Mucosa of descending colon (tissue), 3 donors: ENCODE data around the gene CHRND. TPM values are rescaled to one million over a fixed set of nuclear protein-coding genes. Genes with fewer than 3 reads are reported as not detected.

ENCODE experiments used
- ATAC-seq: fragments of 200-7000 bp; cut with Tn5 transposase; one replicate; pipeline ENCODE4 v1.9.1; 2020; ENCODE audit warnings: mild to moderate bottlenecking, moderate library complexity
- DNase-seq, 3 donors: peaks; one replicate each; pipeline ENCODE4 v3.0.0-alpha.2; 2020
- H3K36me3 ChIP-seq: fragments of 200-600 bp; one replicate; pipeline ENCODE4 v1.8.0; 2021; ENCODE audit warnings: low read depth, mild to moderate bottlenecking
- H3K4me1 ChIP-seq: fragments of 200-600 bp; one replicate; pipeline ENCODE4 v1.8.0; 2021; ENCODE audit warnings: low read depth, mild to moderate bottlenecking
- H3K4me3 ChIP-seq: fragments of 200-600 bp; one replicate; pipeline ENCODE4 v1.8.0; 2021; ENCODE audit warnings: mild to moderate bottlenecking
- H3K9me3 ChIP-seq: fragments of 200-600 bp; one replicate; pipeline ENCODE4 v1.8.0; 2021; ENCODE audit warnings: mild to moderate bottlenecking
- intact Hi-C, 2 donors: fragments of 100-400 bp; cut with DNase I in 1 of 2; cut with micrococcal nuclease in 1 of 2; formaldehyde crosslinking; loops; one replicate each; pipeline versions ENCODE4 v1.11.0 to v1.11.1; 2022; cut with DNase I, micrococcal nuclease
- total RNA-seq, 3 donors: library from RNA; stranded (reverse); fragmentation: NEBNext Ultra II Directional in 2 of 3; extraction: Animal tissue kit (Norgen Biotek cat#: 25700) in 2 of 3; gene quantifications; one replicate each; pipeline versions ENCODE4 v1.2.1 to v1.2.4, GENCODE V29; 2021 to 2023
- TF ChIP-seq, protein P1 (sequence below): fragments of 200-600 bp; IDR thresholded peaks from one replicate; pipeline ENCODE4 v1.8.0; 2022; ENCODE audit warnings: antibody characterized with exemption, mild to moderate bottlenecking
- donor health status: DM: no; HTN: no; CAD: no; lungs with moderate emphysema.
- donor health status: DM: no; HTN: no; CAD: no.
- donor health status: DM: no; HTN: yes; CAD: no.

Gene CHRND
- total RNA-seq, 3 donors from 2014 or later = not detected

GRCh38 chr2:232480201-232481190 is 45.5 kb upstream of the CHRND start:
- TF ChIP-seq, protein P1, sequence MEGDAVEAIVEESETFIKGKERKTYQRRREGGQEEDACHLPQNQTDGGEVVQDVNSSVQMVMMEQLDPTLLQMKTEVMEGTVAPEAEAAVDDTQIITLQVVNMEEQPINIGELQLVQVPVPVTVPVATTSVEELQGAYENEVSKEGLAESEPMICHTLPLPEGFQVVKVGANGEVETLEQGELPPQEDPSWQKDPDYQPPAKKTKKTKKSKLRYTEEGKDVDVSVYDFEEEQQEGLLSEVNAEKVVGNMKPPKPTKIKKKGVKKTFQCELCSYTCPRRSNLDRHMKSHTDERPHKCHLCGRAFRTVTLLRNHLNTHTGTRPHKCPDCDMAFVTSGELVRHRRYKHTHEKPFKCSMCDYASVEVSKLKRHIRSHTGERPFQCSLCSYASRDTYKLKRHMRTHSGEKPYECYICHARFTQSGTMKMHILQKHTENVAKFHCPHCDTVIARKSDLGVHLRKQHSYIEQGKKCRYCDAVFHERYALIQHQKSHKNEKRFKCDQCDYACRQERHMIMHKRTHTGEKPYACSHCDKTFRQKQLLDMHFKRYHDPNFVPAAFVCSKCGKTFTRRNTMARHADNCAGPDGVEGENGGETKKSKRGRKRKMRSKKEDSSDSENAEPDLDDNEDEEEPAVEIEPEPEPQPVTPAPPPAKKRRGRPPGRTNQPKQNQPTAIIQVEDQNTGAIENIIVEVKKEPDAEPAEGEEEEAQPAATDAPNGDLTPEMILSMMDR = no peak
- Histone ChIP-seq H3K9me3 (no peaks in the 10 kb centered on the region), H3K36me3 (no peaks in the 10 kb centered on the region), H3K4me1 (no peaks in the 10 kb centered on the region), H3K4me3 (no peak overlapping the region)
- ATAC-seq = no peak
- peak in 1 of 3 donors; percentile 13 for DNase-seq
- intact Hi-C loops = no loop called here

- TF ChIP-seq, protein P1 = no peak
- ATAC-seq (no peak), DNase-seq (peak in 2 of 3 donors; percentile 9 to 37)
- no peaks in the 10 kb centered on the region for H3K4me1 ChIP-seq
- H3K4me3 ChIP-seq = no peak overlapping the region
- intact Hi-C loops = no loop called here
- H3K36me3 ChIP-seq = no peaks in the 10 kb centered on the region
- H3K9me3 ChIP-seq = no peaks in the 10 kb centered on the region
Measured at GRCh38 chr2:232481322-232482140, 44.4 kb upstream of the CHRND start.

DNA sequence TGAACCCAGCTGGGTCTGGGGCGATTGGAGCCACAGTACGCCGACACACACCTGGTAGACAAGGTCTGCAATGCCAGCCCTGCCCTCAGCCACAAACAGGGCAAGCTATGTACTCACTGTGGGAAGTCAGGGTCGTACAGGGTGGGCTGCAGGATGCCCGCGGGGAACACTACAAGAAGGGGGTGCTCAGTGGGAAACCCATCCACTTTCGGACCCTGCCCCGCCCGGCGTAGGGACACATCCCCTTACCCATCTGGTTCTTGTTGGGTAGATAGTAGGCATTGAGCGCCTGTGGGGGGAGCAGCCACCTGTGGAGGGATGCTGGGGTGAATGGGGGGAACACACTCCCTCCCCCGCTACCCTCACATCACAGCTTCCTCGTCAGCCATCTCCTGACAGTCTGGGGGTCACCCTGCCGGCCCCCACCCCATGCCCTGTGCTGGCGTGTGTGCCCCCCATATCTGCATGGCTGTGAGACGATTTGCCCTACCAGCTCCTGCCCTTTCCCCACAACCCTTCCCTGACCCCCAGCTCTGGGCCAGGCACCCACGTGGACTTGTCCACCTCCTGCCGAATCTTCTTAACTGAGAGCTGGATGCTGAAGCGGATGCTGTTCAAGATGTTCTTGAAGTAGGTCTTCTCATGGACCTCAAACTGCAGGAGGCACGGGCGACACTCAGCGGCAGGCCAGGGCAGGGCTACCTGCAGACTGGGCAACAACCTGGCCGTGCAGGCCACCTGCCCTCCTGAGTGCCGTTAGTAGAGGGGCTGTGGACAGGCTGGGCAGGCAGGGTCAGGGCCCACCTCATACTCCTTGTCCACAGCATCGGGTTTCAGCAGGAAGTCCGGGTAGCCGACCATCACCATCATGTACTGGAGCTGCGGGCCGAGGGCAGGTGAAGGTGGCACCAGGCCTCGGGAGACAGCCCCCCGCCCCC is 43.4 kb upstream of the CHRND start:
- no peak for ATAC-seq
- DNase-seq = peak in 2 of 3 donors; percentile 12 to 36
- Histone ChIP-seq H3K4me3 (no peak overlapping the region), H3K36me3 (no peaks in the 10 kb centered on the region), H3K9me3 (no peaks in the 10 kb centered on the region), H3K4me1 (peaks cover 5% of the 10 kb centered on the region)
- TF ChIP-seq, protein P1 = no peak
- intact Hi-C loops = no loop called here

GRCh38 chr2:232483311-232483922 is 42.5 kb upstream of the CHRND start:
- DNase-seq (peak in 1 of 3 donors; percentile 5), ATAC-seq (no peak)
- Histone ChIP-seq H3K4me3 (no peak overlapping the region), H3K36me3 (no peaks in the 10 kb centered on the region), H3K4me1 (peaks cover 5% of the 10 kb centered on the region), H3K9me3 (no peaks in the 10 kb centered on the region)
- TF ChIP-seq, protein P1 = no peak
- intact Hi-C loops = no loop called here
